GM21390 (cell line): ENCODE data around the gene ATP9A.
"Not testable (repeated sequence)": the region's sequence is repeated elsewhere in the genome, so short reads cannot be mapped to it uniquely, and the experiment has no call there.

ENCODE experiments used
- ATAC-seq: cut with Tn5 transposase; IDR thresholded peaks from one replicate; pipeline ENCODE4 v1.9.1; 2021; ENCODE audit not compliant: unreplicated experiment

ATP9A gene

DNA sequence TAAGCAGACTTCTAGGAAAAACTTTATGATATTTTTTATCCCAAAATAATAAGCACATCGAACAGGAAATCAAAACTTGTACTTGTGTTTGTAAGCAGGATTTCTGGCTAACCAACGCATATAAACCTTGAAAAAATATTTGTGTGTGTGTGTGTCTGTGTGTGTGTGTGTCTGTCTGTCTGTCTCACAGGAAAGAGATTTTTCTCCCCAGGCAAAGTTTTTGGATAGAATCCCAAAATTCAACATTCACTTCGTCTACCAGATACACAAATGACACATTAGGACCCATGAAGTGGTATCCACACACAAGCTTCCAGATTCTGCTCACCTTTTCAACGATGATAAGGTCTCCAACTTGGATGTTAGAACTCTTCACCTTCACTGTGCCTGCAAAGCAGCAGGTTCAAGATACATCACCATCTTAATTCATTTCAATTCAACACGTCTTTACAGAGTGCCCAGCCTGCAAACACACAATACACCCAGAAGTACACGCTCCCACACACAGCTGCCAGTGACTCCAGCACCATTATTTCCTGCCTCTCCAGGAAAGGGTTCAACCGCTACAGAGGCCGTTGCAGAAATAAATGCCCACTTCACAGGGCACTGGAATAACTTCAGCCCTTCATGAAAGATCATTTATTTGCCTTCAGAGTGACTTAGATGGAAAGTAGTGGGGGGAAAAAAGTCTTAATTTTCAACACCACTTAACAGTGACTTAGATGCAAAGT lies 70.9 kb downstream of the ATP9A start:
- ATAC-seq = no peak

DNA sequence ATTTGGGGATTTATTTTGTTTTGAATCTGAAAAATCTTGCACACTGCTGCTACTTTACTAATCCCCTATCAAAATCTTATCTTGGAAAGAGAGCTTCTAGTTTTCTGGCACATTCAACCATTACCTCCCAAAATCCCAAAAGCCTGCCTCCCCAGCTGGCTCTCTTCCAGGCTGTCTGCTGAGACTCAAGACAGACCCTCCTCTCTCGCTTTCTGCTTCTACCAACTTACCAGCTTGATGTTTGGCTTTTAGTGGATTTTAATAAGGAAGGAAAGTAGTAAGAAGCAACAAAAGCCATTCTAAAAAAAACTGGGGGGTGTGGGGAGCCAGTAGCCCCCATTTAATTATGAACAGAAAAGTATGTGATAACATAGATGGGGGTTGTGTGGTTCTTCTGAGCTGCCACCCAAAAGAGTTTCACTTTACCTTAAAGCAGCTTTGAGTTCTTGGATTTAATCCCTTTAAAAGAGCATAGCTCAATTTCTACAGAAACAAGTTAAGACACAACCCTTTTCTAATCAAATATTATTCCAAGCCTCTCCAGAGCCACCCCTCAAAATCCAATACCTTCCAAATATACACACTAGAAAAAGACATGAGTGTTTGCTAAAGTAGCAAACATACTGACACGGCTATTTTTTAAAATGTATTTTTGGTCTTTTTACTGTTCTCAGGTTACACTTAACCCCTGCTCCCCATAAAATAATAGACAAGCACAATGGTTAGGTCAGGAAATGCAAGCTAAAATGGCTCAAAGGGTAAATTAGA lies 71.7 kb downstream of the ATP9A start:
- no peak for ATAC-seq

- no peak for ATAC-seq
Observed at GRCh38 chr20:51695574-51696303, 72.5 kb downstream of the ATP9A start.

DNA sequence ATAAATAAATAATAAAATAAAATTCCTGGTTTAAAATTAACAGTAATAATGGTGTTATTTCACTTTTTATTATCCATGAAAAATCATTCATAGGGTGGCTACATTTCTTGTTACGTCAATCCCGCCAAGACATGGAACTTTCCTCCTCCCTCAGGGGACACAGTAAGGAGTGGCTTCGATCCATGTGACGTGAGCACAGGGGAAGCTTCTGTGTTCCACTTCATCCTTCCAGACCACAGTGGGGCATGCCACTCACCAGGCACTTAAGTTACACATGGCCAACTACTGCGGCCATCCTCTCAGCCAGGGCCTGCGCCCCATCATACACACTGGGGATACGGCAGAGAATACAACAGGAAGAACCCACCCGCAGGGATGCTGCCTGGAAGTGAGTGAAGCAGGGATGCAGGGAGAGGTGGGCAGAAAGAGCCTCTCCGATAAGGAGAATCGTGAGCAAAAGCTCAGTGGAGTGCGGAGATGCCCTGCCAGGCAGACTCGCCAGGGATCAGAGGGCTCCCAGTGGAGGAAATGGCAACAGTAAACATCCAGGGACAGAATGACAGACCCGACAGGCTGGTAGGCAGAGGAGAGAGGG lies 75.3 kb downstream of the ATP9A start:
- ATAC-seq = no peak

DNA sequence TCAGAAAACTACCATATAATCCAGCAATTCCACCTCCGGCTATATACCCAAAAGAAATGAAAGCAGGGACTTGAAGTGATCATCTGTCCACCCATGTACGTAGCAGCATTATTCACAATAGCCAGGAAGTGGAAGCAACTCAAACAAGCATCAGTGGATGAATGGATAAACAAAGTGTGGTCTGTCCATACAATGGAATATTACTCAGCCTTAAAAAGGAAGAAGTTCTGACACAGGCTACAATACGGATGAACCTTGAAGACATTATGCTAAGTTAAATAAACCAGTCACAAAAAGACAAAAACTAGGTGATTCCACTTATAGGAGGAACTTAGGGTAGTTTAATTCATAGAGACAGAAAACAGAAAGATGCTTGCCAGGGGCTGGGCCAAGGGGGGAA lies 76.5 kb downstream of the ATP9A start:
- no peak for ATAC-seq

GRCh38 chr20:51688600-51689244 lies 79.5 kb downstream of the ATP9A start:
- no peak for ATAC-seq

- no peak for ATAC-seq
Observed at GRCh38 chr20:51687630-51688029, 80.6 kb downstream of the ATP9A start.

DNA sequence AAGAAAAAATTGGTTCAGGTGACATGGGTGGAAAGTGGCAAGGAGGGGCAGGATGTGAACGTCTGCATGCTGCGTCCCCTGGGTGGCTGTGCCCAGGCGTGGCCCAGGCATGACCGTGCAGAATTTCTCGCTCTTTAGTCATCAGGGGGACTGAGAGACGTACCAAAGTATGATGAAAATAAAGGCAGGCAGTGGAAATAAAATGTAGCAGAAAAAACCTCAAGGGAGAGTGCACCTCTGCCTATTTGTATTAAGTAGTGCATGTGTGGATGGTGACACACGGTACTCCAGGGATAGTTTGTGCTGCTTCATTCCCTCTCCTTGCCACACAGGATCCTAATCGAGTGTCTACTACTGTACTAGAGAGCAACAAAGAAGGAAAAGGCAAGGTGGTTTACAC lies 81.1 kb downstream of the ATP9A start:
- ATAC-seq = no peak

GRCh38 chr20:51685494-51685893 lies 82.7 kb downstream of the ATP9A start:
- not testable (repeated sequence) for ATAC-seq

DNA sequence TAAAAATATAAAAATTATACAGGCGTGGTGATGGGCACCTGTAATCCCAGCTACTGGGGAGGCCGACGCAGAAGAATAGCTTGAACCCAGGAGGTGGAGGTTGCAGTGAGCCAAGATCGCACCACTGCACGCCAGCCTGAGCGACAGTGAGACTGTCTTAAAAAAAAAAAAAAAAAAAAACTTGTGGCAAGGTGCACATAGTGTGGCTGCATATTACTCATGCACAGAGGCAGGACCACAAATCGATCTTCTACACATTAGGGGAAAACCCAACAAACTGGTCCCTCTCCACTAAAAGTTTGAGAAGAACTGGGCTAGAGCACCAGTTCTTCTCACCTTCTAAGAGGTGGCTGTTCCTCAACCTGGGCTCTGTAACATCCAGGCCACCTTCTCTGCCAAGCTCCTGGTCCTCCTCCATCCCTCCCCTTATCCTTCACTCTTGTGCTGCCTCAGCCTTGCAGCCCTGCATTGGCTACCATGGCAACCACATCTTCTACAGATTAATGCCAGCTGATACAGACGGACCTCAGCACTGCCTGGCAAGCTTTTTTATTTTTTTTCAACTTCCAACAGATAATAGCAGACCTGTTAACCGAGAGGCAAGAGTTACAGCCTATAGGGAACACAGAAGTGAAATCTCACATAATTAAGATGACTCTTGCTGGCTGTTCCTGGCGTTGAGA lies 88.0 kb downstream of the ATP9A start:
- no peak for ATAC-seq

- ATAC-seq = no peak
Observed at GRCh38 chr20:51679254-51679921, 88.8 kb downstream of the ATP9A start.

DNA sequence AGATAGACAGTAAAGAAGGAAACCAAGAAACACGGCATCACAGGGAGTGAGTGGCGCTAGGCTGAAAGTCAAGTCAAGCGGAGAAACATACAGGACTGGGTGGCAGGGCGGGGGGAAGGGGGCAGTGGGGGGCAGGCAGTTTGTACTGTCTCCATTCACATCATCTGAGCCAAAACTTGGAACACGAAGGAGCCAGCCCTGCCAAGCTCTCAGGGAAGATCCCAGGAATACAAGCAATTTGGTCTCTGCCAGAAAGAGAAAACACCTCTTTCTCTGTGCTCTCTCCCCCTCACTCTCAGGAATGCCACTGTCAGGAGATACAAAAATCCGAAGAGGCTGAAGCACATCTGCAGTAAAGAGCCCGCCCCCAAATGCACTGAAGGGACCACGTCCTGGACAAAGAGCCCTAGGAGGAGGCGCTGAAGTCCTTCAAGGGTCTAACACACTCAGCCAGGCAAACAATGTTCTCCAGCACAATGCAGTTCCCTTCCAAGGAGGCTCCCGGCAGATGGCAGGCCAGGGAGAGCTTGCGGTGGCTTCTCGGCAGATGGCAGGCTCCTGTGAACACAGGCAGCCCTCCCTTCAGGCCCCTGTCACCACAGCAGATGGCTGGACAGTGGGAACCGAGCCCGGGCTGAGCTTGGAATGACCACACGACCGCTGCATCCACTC lies 90.0 kb downstream of the ATP9A start:
- ATAC-seq = no peak

GRCh38 chr20:51668947-51669346 lies 99.2 kb downstream of the ATP9A start:
- no peak for ATAC-seq

DNA sequence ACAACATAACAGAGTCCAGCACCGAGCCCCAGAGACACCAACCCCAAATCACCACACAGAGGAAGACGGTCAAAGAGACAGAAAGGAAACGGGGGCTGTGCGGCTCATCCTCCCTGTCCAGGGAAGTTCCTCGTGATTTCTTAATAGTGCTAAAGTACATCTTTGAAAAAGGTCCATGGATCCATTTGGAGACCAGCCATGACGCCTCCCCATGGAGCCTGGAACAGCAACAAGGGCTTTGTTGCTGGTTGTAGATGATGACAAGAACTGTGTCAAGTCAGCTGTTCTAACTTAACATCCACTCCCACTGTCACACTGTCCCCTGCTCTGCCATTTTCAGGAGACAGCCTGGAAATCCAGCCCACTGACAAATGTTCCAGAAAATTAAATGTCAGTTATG lies 99.7 kb downstream of the ATP9A start:
- no peak for ATAC-seq

DNA sequence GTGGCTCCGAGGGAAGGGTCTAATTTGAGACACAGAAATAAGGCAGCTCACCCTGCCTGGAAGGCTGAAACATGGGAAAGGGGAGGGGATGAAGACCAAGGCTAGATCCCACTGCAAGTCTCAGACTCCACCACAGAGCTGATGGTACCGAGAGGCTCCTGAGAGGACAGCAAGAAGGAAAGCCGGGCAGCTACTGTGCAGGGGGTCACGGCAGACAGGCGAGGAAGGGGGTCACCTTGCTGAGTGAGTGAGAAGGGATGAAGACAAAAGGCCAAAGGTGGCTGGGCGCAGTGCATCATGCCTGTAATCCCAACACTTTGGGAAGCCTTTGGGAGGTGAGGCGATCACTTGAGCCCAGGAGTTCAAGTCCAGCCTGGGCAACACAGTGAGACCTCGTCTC lies 100.7 kb downstream of the ATP9A start:
- ATAC-seq = no peak

DNA sequence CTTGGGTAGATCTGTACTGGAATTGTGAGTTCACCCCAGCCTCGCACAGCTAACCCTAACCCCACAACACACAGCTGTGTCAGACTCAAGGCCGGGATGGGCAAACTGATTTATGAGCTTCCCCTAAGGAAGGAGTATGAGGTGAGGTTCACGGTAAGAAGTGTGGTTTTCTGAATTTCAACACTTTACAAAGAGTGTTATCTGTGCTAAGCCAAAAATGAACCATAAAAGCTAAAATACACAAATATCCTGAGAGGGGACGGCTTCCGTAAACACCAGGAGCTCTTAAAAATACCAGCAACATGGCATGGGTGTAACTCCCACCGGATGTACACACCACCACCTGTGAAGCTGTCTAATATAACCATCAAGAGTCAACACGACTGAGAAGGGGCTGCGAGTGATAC lies 101.2 kb downstream of the ATP9A start:
- ATAC-seq = no peak

DNA sequence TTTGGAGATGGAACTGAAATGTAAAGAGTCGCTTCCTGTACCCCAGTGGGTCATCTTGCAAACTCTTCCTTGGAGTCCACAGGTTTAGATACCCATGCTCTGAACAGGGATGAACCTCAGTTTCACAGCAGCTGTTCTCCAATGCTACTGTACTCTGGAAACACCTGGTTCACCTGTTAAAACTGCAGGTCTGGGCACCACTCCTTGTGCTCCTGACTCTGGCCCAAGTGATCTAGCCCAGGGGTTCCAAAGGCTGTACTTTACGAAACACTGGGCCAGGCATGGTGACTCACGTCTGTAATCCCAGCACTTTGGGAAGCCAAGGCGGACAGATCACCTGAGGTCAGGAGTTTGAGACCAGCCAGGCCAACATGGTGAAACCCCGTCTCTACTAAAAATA lies 102.1 kb downstream of the ATP9A start:
- no peak for ATAC-seq

DNA sequence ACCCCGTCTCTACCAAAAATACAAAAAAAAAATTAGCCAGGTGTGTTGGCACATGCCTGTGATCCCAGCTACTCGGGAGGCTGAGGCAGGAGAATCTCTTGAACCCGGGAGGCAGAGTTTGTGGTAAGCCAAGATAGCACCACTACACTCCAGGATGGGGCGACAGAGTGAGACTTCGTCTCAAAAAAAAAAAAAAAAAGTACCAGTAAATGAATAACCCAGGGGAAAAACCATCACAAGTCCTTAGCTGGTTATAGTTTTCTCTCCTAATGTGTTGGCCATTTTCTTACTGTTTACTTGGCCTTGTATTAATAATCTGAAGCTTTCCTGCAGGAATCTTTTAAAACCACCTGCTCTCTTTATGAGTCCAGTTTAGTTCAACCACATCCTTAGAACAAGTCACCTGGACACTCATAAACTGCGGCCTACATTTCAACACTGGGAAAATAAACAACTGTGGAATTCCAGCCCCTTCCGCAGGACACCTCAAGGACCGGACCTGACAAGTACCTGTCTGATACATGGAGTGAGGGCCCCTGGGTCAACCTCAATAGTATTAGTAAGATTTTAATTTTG lies 102.6 kb downstream of the ATP9A start:
- ATAC-seq = no peak

- no peak for ATAC-seq
Observed at GRCh38 chr20:51661609-51662178, 106.5 kb downstream of the ATP9A start.
